GM12891 (cell line): Measurements from ENCODE around the gene PELI2.

Source experiments
- PAX5 ChIP-seq: IDR thresholded peaks from 2 replicates; pipeline ENCODE4 v1.6.1; 2011; ENCODE audit warnings: low read length, moderate library complexity, mild to moderate bottlenecking; ENCODE audit not compliant: insufficient read depth, severe bottlenecking
- POLR2A ChIP-seq: IDR thresholded peaks from 2 replicates; pipeline ENCODE4 v1.6.1; 2011; ENCODE audit warnings: low read depth, low read length, control low read depth

- TF ChIP-seq PAX5 (no peak), POLR2A (no peak)
Measured at GRCh38 chr14:56241461-56241860, 123.2 kb downstream of the PELI2 start.
